Measurements from ENCODE around the gene EMC6.

DNA sequence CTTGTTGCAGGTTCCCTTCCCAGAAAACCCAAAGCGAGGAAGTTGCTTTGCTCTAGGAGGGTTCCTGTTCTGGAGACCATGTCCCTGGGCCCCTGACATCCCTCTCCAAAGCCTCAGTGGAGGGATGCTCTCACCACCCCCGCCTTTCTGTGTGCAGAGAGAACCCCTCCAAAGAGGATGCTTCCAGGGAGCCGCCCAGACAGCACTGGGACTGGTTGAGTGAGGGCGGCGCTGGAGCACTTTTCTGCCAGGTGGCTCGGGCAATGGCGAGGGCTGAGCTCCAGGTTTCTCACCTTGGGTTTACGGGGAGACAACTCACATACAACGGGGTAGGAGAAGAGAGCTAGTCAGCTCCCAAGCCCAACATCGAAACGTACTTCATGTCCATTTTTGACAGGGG is 7.3 kb downstream of the EMC6 start:
- TF ChIP-seq POLR2AphosphoS5 (IDR thresholded peaks at IDR 0.05) = no peak
- TF ChIP-seq, protein P1, sequence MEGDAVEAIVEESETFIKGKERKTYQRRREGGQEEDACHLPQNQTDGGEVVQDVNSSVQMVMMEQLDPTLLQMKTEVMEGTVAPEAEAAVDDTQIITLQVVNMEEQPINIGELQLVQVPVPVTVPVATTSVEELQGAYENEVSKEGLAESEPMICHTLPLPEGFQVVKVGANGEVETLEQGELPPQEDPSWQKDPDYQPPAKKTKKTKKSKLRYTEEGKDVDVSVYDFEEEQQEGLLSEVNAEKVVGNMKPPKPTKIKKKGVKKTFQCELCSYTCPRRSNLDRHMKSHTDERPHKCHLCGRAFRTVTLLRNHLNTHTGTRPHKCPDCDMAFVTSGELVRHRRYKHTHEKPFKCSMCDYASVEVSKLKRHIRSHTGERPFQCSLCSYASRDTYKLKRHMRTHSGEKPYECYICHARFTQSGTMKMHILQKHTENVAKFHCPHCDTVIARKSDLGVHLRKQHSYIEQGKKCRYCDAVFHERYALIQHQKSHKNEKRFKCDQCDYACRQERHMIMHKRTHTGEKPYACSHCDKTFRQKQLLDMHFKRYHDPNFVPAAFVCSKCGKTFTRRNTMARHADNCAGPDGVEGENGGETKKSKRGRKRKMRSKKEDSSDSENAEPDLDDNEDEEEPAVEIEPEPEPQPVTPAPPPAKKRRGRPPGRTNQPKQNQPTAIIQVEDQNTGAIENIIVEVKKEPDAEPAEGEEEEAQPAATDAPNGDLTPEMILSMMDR (IDR thresholded peaks at IDR 0.05) = no peak
- no peak for TF ChIP-seq POLR2A (IDR thresholded peaks at IDR 0.05)
- no peak for TF ChIP-seq EP300 (IDR thresholded peaks at IDR 0.05; ENCODE audit: low read depth)
